HG03159 (cell line): Measurements from ENCODE around the gene SLC25A39.

Experiments used
- ATAC-seq: cut with Tn5 transposase; IDR thresholded peaks from one replicate; pipeline ENCODE4 v1.9.1; 2021; ENCODE audit warnings: mild to moderate bottlenecking, moderate library complexity; ENCODE audit not compliant: unreplicated experiment

SLC25A39 gene

DNA sequence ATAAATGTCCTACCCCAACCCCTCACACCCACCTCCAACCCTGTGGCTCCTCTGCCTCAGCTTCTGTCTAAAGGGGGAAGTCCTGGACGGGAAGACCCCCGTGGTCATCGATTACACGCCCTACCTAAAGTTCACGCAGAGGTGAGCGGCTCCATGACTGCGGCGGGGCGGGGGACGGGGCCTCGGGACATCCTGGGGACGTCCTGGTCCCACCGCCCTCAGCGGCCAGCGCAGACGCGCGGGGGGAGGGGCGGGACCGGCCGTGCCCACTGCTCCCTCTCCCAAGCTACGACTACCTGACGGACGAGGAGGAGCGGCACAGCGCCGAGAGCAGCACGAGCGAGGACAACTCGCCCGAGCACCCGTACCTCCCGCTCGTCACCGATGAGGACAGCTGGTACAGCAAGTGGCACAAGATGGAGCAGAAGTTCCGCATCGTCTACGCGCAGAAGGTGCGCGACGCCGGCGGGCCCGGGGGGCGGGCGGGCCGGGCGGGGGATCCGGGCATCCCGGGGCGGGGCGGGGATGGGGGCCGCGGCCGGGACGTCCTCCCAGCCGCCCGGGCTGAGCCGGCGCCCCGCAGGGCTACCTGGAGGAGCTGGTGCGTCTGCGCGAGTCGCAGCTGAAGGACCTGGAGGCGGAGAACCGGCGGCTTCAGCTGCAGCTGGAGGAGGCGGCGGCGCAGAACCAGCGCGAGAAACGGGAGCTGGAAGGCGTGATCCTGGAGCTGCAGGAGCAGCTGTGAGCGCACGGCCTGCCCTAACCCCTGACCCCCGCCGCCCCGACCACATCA is 9.6 kb downstream of the SLC25A39 start:
- no peak for ATAC-seq

DNA sequence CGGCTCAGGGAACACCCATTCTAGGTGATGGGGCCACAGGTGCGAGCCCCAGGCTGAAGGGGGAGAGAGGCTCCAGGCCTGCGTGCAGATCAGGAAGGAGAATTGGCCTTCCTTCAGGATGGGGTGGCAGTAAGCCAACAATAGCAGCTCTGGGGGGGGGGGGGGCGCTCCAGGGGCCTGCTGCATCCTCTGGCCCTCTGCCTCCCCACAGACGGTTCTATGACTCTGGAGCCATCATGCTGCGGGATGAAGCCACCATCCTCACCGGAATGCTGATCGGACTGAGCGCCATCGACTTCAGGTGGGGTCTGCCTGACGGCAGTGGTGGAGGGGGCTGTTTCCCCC is 10.1 kb downstream of the SLC25A39 start:
- ATAC-seq: no peak

DNA sequence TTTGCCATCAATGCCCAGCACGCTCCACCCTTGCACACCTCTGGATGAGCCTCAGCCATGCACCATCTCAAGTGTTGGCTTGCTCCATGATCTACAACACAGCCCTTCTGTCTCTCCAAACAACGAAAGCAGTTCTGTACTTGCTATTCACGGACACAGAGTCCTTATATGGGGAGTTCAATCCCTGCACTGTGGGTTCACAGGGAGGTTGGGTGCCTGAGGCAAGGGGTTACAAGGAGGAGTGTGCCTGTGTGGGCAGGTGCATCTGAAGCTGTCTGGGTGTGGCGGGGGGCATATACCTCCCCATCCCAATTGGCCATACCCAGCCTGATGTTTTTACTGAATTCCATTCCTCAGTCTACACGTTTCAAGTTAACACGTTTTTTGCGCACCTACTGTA is 10.6 kb downstream of the SLC25A39 start:
- no peak for ATAC-seq

DNA sequence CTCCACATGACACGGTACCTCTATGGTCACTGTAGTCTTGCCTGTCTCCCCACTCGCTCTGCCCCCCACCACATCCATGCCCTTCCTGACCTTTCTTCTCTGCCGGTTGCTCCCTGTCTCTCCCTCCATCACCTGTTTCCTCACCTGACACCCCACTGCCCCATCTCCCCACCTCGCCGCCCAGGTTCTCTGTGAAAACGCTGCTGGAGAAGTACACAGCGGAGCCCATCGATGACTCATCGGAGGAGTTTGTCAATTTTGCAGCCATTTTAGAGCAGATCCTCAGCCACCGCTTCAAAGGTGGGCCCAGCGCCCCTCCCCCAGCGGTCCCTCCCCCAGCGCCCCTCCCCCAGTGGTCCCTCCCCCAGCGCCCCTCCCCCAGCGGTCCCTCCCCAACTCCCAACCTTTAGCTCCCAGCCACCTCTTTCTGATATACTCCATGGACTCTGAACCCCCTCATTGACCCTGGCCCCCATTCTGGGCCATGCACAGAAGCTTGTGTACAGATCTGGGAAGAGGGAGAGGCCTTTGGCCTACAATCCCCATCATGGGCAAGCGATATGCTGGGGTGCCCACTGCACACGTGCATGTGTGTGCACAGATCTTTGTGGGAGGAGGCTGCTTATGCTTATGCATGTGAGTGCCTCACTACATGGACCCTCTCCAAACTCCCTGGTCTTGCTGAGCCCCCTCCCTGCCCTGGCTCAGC is 12.1 kb downstream of the SLC25A39 start:
- no peak for ATAC-seq

DNA sequence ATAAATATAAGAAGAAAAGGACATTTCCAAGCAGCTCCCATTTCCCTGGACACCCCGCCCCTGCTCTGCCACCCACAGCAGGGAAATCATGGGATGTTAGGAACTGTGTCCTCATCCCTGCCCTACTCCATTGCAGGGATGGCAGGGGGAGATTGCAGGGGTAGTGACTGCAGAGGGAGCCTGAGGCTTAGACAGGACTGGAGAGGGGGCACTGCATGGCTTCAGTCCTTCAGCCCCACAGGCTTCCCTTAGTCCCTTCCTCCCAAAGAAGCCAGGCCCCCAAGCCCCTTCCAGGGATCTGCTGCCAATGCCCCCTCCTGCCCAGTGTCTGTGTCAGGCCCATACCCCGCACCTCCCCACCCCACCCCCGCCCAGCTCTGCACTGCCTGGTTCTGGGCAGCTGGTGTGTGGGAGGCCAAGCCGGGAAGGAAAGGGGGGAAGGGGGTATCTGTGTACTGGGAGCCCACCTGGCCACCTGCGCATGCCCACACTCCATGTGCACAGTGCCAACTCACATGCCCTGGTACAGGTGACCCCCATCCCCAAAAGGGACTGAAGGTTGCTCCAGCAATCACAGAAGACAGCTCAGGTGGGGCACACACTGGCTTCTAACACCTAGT is 13.0 kb downstream of the SLC25A39 start:
- no peak for ATAC-seq

DNA sequence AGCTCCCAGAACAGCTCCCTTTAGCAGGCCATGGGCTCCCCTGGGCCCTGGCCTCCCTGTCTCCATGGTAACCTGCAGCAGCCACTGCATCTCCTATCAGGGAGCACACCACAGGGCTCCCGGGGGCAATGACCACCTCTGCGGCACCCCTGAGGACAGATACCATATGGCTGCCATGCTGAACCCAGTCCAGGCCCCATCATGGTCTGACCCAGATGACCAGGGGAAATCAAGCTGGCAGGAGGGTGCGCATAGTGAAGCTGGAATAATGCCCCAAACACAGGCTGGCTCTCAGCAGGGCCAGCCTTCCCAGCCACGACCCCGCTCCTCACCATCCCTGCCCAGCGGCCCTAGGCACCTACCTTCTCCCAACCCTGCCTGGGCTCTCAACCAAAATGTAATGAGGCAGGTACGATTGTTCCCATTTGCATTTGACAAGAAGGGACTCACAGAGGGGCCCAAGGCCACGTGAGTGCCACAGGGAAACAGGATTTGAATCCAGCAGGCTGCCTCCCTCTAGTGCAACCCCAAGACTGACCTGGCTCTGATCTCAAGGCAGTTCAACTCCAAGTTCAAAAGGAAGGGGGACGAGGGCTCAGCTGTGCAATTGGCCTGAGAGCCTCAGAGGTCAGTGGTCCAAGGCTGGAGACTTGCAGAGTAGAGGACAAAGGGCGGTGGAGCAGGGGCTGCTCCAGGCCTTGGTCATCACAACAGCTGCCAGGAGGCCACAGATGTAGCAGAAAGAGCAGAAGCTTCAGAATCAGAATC is 13.8 kb downstream of the SLC25A39 start:
- ATAC-seq: no peak

DNA sequence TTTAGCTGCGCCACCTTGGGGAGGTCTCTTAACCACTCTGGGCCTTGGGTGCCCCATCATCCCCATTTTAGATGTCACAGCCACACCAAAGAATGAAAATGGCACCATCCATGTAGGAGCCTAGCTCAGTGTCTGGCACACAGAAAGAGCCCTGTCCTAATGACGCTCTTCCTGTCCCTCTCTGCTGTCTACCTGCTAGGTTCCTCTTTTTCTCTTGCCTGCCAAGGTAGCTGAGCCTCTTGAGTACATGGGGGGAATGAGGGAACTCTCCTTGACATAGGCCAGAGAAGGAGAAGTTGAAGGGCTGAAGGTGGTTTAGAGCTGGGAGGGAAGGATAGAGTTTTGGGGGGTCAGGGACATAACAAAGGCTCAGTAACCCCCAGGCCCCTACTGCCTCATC is 14.4 kb downstream of the SLC25A39 start:
- ATAC-seq: no peak

DNA sequence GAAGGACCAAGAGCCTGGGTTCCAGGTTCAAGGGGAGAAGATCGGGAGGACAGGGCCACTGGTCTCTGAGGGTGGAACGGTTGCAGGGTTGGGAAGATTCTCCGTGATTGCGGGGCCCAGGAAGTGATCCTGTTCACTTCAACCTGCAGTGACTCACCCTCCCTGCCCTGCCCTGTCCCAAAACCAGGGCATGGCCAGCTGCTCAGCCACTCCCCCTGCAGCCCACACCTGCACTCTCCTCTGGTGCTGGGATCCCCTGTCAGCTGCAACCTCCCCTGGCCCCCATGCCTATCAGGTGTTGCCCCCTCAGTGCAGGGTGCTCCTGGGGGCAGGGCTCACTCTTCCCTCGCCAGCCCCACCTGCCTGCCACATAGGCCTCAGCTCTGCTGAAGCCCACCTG is 15.2 kb downstream of the SLC25A39 start:
- no peak for ATAC-seq

DNA sequence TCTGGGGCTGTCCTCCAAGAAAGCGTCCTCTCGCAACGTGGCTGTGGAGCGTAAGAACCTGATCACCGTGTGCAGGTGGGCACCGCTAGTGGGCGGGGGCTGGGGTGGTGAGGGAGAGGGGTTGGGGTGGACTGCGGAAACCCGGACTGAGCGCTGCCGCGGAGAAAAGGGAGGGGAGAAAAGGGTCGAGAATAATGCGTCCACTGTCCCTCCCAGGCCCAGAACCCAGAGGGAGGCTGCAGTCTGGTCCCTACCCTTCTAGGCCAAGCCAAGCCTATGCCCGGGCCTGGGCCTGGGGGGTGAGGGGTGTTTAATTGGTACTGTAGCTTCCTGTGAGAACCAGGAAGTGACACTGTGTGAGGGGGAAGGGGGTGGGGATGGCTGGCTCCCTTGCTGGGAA is 15.8 kb downstream of the SLC25A39 start:
- no peak for ATAC-seq

DNA sequence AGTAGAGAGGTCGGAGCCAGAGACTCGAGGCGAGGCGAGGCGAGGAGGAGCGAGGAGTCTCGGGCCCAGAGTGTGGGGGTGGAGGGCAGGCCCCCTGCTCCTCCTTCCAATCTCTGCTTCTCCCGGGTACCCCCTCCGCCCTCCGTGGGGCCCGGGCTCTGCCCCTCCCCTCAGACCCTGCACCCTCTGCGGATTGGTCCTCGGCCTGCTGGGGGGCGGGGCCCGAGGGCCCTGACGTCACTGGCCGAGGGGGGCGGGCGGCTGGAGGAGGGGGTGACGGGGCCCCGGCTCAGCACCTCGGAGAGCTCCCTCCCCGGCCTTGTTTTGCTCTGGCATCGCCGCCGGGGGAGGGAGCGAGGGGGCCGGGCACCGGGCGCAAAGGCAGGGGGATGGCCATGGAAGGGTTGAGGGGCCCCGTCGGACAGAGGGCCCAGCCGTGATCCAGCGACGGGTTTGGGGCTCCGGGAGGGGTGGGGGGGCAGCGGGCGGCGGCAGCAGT is 16.3 kb downstream of the SLC25A39 start, which contains the start of gene RUNDC3A:
Gene RUNDC3A (plus strand): TSS at position 282 of the 499 bp plus-strand sequence. CDS start 232 bp downstream, outside the sequence.
- no peak for ATAC-seq

DNA sequence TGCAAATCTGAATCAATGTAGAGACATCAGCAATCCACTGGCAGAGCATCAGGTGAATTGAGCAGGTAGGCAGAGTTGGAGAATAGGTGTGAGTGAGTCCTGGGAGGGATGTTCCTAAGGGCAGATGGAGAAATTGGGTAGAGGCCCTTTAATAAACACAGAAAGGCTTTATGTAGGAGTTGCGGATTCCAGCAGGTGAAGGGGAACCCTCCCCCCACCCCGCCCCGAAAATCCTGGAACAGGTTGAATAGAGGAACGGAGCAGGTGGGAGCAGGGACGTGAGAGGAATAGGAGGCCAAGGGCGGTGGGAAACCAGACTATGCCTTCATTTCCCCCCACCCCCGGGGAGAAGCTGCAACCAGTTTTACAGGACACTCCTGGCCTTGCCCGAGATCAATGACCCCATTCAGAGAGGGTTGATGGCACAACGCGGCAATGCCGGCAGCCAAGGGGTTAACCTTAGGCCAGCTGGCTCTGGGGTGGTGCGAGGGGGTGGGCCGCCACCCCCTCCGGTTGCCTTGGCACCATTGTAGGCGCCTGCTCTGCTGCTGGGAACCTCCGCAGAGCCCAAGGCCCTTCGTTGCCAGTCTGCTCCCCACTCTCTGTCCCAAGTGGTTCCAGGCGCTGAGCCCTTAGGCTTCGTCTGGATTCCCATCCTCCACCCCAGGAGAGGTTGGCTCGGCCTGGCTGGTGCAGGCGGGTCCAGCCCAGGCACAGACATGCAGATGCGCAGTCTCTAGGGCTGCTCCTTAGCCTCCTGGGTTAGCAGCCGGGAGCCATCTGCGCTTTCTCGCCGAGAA is 17.0 kb downstream of the SLC25A39 start:
- ATAC-seq: no peak

DNA sequence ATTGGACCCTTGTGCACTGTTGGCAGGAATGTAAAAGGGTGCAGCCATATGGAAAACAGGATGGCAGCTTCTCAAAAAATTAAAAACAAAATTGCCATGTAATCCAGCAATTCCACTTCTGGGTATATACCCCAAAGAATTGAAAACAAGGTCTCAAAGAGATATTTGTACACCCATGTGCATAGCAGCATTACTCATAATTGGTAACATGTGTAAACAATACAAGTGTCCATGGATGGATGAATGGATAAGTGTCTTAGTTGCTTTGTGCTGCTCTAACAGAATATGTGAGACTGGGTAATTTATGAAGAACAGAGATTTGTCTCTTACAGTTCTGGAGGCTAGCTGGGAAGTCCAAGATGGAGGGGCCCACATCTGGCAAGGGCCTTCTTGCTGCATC is 20.0 kb downstream of the SLC25A39 start:
- ATAC-seq: no peak

DNA sequence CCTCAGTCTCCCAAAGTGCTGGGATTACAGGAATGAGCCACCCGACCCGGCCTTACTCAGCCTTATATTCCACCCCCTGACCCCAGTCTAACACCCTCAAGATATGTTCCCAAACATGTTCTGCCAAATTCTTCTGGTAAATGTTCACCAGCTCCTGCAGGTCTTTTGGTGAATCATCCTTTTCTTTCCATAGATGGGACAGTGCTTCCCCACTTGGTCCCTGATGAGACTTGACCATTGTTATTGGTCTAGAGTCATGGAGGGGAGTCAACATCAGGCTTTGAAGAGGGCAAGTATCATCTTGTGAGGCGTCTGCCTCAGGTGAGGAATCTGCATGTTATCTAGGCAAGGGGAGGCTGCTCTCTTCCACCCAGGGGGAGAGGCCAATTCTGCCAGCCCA is 26.6 kb downstream of the SLC25A39 start:
- ATAC-seq: no peak

DNA sequence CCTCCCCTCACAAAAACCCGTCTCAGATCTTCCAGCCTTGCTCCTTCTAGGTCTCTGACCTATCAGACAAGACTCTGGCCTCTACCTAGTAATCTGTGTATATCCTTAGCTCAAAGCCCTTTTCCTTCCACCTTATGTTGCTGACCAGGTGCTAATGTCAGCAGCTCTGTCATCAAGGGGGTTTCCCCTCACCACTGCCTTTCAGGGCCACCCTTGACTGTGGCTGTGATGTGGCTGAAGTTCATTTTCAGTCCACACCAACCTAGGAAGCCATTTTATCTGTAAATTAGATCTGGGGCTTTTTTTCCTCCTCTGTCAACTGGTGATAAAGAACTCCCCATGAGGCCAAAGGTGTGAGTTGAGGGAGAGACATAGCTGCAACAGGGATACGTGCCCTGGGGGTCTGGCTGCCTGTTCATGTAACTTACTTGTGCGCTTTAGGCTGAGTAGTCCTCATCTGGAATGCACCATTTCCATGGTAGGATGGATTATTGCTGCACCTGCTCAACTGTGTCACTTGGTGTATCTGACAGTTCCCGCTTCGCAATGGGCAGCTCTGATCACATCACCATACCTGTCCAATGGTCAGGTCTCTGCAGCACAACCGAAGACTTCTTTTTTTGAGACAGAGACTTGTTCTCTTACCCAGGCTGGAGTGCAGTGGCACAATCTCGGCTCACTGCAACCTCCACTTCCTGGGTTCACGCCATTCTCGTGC is 31.0 kb downstream of the SLC25A39 start:
- ATAC-seq: no peak

DNA sequence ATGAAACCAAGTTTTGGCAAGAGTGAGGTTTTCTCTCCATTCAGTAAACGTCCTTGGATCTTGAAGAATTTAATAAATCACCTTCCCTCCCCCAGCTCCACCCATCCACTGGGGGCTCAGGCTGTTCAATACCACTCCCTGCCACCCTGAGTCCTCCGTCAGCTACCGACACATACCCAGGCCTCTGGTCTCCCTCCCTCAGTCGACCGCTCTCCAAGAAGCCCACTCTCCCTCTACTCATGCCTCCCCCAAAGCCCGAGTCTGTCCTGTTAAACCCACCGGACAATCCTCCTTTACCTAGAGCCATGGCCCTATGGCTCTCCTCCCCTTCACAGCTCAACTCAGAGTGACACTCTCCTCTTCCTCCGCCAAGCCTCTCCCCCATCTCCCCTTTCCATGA is 37.0 kb downstream of the SLC25A39 start:
- no peak for ATAC-seq

DNA sequence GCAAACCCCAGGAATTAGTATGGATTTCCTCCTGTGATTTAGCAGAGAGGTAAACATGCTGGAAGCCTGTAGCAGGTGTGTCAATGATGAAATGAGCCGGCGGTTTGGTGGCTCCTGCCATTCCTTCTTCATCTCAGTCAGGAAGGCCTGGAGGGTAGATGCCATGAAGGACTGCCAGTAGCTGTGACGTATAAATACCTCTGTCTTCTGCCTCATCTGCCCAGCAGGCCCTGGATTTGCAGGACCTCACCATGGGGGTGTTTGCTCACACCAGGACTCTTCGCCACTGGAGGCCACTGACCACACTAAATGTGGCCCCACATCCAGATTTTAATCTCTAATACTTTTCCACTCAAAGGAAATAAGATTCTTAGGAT is 40.6 kb downstream of the SLC25A39 start:
- no peak for ATAC-seq

DNA sequence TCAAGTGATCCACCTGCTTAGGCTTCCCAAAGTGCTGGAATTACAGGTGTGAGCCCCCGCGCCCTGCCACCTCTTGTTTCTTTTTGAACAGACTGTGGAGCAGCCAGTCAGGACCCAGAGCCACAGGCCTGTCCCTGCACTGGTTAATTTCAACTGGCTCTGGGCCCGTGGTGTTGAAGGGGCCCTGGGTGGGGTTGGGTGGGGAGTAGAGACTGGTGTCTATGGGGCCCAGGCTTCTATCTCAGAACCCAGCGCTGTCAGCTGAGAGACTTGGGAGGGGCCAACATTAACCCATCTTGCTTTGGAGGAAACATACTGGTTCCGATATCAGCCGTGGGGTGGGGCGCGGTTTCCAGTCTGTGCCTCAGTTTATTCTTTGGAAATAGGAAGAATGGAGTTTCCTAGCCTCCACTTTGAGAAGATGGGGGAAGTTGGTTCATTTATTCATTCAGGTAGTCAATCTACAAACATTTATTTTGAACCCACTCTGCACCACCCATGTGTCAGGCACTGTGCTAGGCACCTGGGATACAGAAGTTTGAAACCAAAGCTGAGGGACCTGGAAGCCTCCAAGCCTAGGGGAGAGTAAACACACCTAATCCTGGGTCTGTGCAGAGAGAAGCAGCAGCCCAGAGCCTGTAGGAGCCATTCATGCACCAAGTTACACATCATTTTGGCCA is 41.1 kb downstream of the SLC25A39 start:
- ATAC-seq: no peak

DNA sequence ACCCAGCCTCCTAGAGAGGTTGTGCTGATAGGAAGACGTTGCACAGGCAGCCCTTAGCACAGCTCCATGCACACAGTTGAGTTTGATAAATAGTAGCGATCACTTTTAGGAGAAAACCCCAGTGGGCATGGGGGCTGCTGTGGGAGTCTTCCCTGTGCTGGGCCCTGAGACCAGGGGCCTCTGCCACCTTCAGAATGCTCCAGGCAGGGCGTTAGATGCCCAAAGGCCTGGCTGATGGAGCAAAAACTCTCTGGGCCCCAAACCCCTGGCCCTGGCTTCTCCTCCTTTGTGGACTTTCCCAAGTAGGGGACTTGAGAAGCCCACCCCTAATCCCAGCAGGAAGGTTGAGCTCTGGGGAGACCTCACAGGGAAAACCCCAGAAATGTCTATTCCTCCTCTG is 42.4 kb downstream of the SLC25A39 start:
- no peak for ATAC-seq

DNA sequence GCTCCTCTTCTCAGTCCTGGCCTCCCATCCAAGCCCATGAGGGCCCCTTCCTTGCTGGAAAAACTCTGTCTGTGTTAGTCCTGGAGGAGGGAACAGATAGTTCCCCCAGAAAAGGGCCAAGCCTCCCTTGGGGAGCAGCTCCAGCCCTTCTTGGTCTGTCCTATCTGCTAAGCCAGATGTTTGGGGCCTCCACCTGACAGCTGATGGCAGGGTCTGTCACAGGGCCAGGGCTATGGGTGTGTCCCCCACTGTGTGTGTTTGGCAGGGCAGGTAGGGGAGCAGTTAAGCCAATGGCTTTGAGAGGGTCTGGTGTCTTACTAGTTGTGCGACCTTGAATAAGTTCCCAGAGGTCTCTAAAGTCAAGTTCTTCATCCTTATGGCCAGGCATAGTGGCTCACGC is 43.1 kb downstream of the SLC25A39 start:
- no peak for ATAC-seq
